Measurements from ENCODE around the gene MYO18B.

Gene MYO18B

DNA sequence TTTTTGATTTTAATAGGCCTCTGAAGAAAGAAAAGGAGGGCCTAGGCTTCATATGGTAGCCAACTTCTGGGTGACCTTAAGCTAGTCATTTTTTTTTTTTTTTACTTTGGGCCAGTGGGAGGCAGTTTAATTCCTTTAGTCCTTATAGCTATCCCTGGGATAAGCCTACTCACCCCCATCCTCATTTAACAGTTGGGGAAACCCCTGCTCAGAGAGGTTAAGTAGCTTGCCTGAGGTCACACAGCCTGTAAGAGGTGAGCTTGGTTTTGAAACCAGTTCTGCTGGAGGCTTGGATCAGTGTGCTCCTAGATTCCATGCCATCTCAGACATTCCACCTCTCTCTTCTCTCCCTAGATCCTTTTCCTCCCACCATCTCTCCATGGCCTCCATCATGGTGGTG, 86.4 kb downstream of the MYO18B start:
- no peak for DNase-seq (ENCODE audit: low read depth)

DNA sequence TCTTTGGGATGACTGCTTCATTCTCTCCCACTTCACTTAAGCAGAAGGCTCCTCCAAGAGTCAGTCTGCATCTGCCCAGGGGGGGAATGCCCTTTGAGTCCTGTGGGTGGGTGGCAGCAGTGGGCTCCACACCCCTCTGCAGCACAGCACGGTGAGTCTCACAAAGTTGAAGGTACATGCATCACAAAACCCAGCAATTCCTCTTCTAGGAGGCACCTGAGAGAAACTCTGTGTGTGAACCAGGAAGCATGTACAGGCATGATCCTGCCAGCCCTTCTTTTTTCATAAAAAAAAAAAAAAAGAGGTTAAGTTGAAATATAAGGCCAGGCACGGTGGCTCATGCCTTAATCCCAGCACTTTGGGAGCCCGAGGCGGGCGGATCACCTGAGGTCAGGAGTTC, 87.2 kb downstream of the MYO18B start:
- no peak for DNase-seq (ENCODE audit: low read depth)

DNA sequence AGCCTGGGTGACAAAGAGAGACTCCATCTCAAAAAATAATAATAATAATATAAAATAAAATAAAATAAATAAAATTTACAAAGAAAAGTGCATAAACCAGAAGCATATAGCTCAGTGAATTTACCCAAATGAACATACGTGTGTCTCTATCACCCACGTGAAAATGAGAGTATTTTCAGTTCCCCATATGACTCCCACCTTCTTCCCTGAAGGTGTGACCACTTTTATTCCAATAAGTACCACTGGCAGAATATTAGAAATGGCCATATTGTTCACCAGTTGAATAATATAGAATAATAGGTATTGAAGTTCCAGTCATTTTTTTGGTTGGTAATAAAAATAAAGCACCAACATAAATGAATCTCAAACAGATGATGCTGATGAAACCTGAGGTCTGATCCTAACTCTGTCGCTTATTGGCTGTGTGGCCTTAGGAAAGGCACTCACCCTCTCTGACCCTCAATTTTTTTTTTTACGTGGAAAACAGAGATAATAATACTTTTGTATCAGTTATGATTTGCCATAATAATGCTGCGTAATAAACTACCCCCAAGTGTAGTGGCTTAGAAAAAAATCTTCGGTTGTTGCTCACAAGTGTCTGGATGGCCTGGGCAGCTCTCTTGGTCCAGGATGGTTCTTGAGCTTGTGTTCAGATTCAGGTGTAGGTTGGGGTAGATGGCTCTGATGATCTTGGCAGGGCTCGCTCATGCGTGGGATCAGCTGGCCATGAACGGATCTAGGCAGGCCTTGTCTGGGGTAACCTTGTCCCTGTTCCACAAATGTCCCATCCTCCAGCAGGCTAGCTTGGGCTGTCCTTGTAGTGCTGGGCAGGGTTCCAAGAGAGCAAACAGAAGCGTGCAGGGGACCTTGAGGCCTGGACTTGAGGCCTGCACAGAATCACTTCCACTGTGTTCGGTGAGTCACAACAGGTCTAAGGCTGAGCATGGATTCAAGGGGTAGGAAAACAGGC, 88.1 kb downstream of the MYO18B start:
- DNase-seq (ENCODE audit: low read depth): no peak

DNA sequence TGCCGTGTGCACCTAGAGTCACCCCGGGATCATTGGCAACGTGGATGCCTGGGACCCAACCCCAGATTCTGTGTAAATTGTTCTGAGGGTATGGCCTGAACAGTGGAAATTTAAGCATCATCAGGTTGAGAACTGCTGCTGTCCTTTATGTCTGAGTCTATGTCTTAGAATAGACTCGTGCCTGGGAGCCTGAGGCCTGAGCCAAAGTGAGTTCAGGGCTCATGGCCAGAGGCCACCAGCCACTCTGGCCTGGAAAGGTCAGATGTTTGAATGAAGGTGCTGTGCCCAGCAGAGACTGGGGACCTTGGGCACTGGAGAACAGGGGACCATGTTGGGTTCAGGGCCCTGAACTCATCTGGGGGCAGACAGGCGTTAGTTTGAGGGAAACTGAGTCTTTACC, 91.1 kb downstream of the MYO18B start:
- DNase-seq (ENCODE audit: low read depth): no peak

DNA sequence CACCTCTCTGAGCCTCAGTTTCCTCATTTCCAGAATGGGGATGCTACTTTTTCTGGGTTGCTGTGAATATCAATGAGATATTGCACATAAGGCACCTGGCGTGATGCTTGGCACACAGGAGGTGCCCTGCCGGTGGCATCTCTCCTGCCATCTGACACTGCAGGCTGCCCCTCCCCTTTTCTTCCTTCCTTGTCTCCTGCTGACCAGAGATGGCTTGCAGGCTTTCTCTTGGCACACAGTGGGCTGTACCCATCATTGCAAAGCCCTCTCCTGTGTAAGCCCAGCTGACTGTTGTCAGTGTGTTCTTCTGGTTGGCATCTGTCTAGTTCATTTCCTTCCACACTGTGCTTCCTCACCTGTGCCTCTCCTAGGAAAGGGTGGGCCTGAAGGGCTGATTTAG, 91.7 kb downstream of the MYO18B start:
- no peak for DNase-seq (ENCODE audit: low read depth)

DNA sequence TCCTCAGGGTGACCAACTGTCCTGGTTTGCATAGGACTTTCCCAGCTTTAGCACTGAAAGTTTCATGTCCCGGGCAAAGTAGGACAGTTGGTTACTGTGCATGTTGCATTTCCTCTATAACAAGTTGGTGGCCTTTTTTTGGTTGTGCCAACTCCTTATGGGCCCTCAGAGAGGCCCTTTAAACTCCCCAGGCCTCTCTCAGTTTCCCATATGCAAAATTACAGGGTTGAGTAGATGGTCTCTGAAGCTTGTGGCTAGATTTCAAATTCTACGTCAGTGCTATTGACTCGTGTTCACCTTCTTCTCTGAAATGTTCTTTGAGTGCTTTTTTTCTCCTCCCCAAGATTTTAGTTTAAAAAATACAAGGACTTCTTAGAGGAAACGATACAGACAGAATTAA, 92.5 kb downstream of the MYO18B start:
- DNase-seq (ENCODE audit: low read depth): no peak

DNA sequence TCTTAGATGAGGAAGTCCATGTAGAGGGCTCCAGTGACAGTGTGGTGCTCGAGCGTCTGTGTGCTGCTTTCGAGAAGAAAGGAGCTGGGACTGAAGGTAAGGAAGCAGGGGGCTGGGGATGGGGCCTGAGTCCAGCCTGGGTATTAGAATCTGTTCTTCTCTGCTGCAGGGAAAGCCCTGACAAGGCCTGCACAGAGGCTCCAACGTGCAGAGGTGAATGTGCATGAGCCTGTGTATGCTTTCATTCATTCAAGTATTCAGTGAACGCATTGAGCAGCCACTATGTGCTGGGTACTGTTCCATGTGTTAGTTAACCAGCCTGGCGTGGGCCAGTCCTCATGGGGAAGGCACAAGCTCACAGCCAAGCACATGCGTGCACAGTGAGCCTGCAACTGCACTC, 93.4 kb downstream of the MYO18B start:
- DNase-seq (ENCODE audit: low read depth): no peak

GRCh38 chr22:25837288-25837900, 95.4 kb downstream of the MYO18B start:
- DNase-seq (ENCODE audit: low read depth): no peak

- no peak for DNase-seq (ENCODE audit: low read depth)
These were observed 97.2 kb downstream of the MYO18B start for GRCh38 chr22:25838960-25839741.

DNA sequence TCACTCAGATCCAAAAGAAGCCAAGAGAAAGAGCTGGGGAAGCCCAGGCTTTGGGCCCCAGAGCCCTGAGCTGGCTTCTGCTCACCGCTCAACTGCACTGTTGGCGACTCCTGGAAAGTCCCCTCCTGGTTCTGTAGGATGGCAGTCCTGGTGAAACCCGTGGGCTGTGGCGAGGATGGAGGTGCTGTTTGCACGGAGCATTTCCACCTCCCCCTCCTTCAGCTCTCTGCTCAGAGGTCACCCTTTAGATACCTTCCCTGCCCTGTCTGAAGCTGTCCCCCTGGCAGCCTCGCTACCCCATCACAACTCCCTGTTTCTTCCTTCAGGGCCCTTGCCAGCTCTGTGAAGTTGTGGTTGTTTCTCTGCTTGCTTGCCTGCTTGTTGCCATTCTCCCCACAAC, 97.8 kb downstream of the MYO18B start:
- DNase-seq (ENCODE audit: low read depth): no peak

- DNase-seq (ENCODE audit: low read depth): no peak
These were observed 98.2 kb downstream of the MYO18B start for GRCh38 chr22:25840167-25840566.

GRCh38 chr22:25840891-25841290, 98.9 kb downstream of the MYO18B start:
- DNase-seq (ENCODE audit: low read depth): no peak

DNA sequence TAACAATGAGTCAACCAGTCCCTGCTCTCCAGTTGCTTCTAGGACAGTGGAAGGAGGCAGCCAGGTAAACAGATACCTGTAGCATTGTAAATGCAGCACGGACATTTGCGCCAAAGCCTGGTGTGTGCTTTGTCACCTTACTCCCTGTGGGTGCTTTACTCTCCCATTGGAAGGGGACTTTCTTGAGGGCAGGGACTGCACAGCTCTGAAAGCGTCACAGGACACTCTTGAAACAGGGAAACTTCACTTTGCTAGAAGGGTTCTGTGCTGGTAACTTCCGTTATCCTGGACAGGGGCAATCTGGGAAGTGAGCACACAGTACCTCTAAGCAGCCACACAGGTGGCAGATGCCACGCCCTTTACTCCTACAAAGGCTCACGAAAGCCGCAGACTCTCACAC, 99.8 kb downstream of the MYO18B start:
- DNase-seq (ENCODE audit: low read depth): no peak

DNA sequence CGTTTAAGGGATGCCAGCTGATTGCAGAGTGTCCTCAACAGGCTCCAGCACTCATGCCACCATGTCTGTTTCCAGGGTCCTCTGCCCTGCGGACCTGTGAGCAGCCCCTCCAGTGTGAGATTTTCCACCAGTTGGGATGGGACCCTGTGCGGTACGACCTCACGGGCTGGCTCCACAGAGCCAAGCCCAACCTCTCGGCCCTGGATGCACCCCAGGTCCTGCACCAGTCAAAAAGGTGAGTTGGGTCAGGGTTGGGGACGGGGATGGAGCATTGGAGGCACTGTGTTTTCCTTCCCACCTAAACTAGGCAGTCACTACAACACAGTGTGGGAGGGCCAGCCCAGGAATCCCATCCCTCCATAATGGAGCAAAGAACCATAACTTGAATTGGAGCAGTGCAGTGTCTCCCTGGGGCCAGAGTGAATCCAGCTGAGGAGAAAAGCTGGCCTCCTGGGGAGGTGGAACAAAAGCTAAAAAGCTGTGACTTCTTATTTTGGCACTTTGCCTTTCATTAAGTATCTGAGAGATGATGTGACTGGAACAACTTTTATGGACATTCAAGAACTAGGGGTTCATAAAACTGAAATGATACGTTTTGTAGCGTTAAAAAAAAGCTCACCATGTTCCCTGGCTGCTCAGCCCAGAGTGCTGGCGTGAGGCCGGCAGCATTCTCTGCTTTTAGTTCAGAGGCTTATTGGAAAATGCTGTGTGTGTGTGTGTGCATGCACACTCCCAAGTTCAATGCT, 101.8 kb downstream of the MYO18B start:
- DNase-seq (ENCODE audit: low read depth): no peak

DNA sequence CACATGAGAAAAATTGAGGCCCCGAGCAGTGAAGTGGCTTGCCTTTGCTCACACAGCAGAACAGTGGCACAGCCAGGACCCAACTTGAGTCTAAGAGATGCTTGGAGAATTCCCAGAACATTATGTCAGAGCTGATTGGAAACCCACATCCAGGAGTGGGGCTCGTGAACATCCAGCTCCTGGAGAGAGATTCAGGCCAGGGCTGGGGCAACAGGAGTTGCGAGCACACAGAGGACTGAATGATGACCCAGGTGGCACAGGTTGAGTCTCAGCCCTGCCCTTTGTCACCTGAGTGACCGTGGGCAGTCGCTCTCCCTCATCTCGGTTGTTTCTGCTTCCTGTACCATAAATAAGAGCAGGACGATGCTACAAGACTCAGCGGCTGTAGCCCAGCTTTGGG, 102.6 kb downstream of the MYO18B start:
- DNase-seq (ENCODE audit: low read depth): no peak

DNA sequence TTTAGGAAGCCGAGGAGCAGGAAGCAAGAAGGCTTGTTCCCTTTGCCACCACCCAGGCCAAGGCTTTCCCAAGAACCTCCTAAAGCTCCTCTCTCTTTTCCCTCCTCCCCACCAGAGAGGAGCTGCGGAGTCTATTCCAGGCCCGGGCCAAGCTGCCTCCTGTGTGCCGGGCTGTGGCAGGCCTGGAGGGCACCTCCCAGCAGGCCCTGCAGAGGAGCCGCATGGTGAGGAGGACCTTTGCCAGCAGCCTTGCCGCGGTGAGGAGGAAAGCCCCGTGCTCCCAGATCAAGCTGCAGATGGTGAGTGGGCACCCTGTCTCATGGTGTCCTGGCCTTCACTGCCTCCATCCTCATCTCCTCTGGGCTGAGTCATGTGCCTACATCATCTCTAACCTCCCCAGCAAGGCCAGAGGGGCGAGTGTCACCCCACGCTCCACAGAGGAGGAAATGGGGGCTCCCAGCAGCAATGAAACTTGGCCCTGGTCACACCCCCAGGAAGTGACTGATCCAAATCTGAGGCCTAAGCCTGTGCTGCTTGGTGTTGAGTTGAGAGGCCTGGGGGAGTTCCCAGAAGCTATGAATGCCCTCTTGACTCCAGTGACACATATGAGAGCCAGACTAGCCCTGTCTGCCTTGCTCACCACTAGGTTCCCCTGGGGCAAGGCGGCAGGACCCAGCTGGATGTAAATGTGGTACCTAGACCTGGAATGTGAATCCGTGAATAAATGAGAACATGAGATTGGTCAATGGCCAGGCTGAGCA, 104.2 kb downstream of the MYO18B start:
- DNase-seq (ENCODE audit: low read depth): no peak

DNA sequence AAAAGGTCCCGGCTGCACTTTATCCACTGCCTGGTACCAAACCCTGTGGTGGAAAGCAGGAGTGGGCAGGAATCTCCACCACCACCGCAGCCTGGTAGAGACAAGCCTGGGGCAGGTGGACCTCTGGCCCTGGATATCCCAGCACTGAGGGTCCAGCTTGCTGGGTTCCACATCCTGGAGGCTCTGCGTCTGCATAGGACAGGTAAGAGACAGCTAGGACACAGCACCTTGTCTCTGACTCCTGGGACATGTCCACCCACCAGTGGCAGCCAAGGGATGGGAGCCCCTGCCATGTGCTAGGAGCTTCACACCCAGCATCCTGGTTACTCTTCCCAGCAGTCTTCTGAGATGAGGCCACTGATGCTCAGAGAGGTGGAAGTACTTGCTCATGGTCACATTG, 105.5 kb downstream of the MYO18B start:
- no peak for DNase-seq (ENCODE audit: low read depth)

DNA sequence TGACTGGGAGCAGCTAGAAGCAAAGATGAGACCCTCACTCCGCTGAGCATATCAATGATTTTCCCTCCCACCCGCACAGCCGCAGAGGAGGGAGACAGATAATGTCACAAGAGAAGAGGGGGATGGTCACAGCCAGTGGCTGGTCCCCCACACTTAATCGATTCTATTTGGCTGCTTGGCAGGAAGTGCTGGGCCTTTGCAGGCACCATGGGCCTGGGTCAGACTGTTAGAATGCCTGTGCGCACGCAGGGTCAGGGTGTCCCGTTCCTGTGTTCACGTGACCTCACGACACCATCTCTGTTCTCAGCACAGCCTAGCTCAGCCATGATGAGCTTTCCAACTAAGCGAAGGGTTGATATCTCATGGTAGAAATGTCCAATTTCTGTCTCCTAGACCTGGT, 107.0 kb downstream of the MYO18B start:
- no peak for DNase-seq (ENCODE audit: low read depth)

GRCh38 chr22:25849522-25849921, 107.5 kb downstream of the MYO18B start:
- no peak for DNase-seq (ENCODE audit: low read depth)

GRCh38 chr22:25852223-25852622, 110.2 kb downstream of the MYO18B start:
- DNase-seq (ENCODE audit: low read depth): no peak

GRCh38 chr22:25853078-25853477, 111.1 kb downstream of the MYO18B start:
- no peak for DNase-seq (ENCODE audit: low read depth)

All from GM04503 (cell line).